K562 (cell line): Measurements from ENCODE around the gene MLH3. TPM values are rescaled to one million over a fixed set of nuclear protein-coding genes. Genes with fewer than 3 reads are reported as not detected.

Experiments used
- CREB3L1 ChIP-seq: fragments of 450-650 bp; IDR thresholded peaks from 2 replicates; pipeline ENCODE4 v1.6.1; 2014; ENCODE audit warnings: low read depth, mild to moderate bottlenecking, moderate library complexity, borderline replicate concordance
- ETV5 ChIP-seq: sonication (generic); formaldehyde crosslinking; IDR thresholded peaks from 2 replicates; pipeline ENCODE4 v1.4.0; 2020; ENCODE audit warnings: low read depth, mild to moderate bottlenecking, missing genetic modification reagents
- HNRNPLL ChIP-seq: fragments of 200-400 bp; formaldehyde crosslinking; IDR thresholded peaks from 2 replicates; pipeline ENCODE4 v1.6.1; 2017; ENCODE audit warnings: low read length, low read depth, mild to moderate bottlenecking; ENCODE audit not compliant: poor library complexity, severe bottlenecking
- KDM1A ChIP-seq, 2 experiments: fragments of 450-650 bp; IDR thresholded peaks; 2 replicates each; pipeline ENCODE4 v1.6.1; 2016; ENCODE audit warnings: mild to moderate bottlenecking in 2 of 2
- MAX ChIP-seq: sonication (generic); formaldehyde crosslinking; IDR thresholded peaks from 2 replicates; pipeline ENCODE4 v1.9.0; 2022; ENCODE audit warnings: mild to moderate bottlenecking, missing genetic modification reagents
- POLR2A ChIP-seq: fragments of 450-650 bp; conservative IDR thresholded peaks from 2 replicates; pipeline ENCODE4 v1.6.1; 2016
- PTRF ChIP-seq: fragments of 450-650 bp; IDR thresholded peaks from 2 replicates; pipeline ENCODE4 v1.6.1; 2016; ENCODE audit warnings: mild to moderate bottlenecking, missing genetic modification characterization, missing compliant biosample characterization
- RBFOX2 ChIP-seq: fragments of 200-400 bp; formaldehyde crosslinking; IDR thresholded peaks from 2 replicates; pipeline ENCODE4 v1.6.1; 2017; ENCODE audit warnings: low read depth, mild to moderate bottlenecking, low read length, moderate library complexity
- RNF2 ChIP-seq: sonication (generic); IDR thresholded peaks from 2 replicates; pipeline ENCODE4 v1.6.1; 2016
- SIRT6 ChIP-seq: IDR thresholded peaks from one replicate; pipeline ENCODE4 v1.6.1; 2012; ENCODE audit warnings: low read depth, mild to moderate bottlenecking, control low read depth, inconsistent platforms, low read length, moderate library complexity
- SUPT5H ChIP-seq: fragments of 450-650 bp; IDR thresholded peaks from 2 replicates; pipeline ENCODE4 v1.6.1; 2016
- TCFL5 ChIP-seq: fragments of 250-450 bp; sonication (Bioruptor Pico); conservative IDR thresholded peaks from 2 replicates; pipeline ENCODE4 v1.6.1; 2021; ENCODE audit warnings: mild to moderate bottlenecking, moderate library complexity, matching md5 sums
- TGIF2 ChIP-seq: sonication (generic); formaldehyde crosslinking; IDR thresholded peaks from 2 replicates; pipeline ENCODE4 v1.8.1; 2022; ENCODE audit warnings: mild to moderate bottlenecking, missing genetic modification reagents, moderate library complexity
- ZBTB11 ChIP-seq, 3 experiments: fragments of 200-800 bp in 1 of 3; fragments of 250-450 bp in 1 of 3; fragments of 450-650 bp in 1 of 3; sonication (Bioruptor Pico) in 1 of 3; sonication (Bioruptor generic) in 1 of 3; formaldehyde crosslinking in 1 of 3; IDR thresholded peaks; 2 replicates each; pipeline versions ENCODE4 v1.6.1 to v1.8.0; 2016 to 2022; ENCODE audit warnings: mild to moderate bottlenecking in 2 of 3, missing genetic modification characterization in 2 of 3, missing compliant biosample characterization in 1 of 3, moderate library complexity in 1 of 3
- ZNF274 ChIP-seq: IDR thresholded peaks from 2 replicates; pipeline ENCODE4 v1.6.1; 2011; ENCODE audit warnings: low read depth, mild to moderate bottlenecking, low read length, moderate library complexity, borderline replicate concordance
- ZNF79 ChIP-seq: fragments of 250-450 bp; sonication (Bioruptor Pico); IDR thresholded peaks from 2 replicates; pipeline ENCODE4 v1.4.0; 2020; ENCODE audit warnings: low read depth, mild to moderate bottlenecking, moderate library complexity
- polyA plus RNA-seq, 8 experiments: library from polyadenylated mRNA; depleted of rRNA in 4 of 8; stranded (reverse) in 5 of 8; unstranded in 3 of 8; fragments of >200 nt; fragmentation: Nextera tagmentation in 2 of 8; fragmentation: Illumina TruSeq in 1 of 8; extraction: Ambion mirVana in 2 of 8; extraction: Trizol in 1 of 8; gene quantifications; 2 replicates each; pipeline versions ENCODE4 v1.2.1 to v1.2.3, GENCODE V29; 2011 to 2014; ENCODE audit warnings: inconsistent platforms in 1 of 8, missing spikeins in 1 of 8
- total RNA-seq, 7 experiments: library from RNA; depleted of rRNA in 6 of 7; stranded (reverse); fragments of >200 nt in 6 of 7; fragmentation: Illumina TruSeq in 2 of 7; extraction: Trizol in 2 of 7; gene quantifications; 2 replicates each; pipeline versions ENCODE4 v1.2.1 to v1.2.3, GENCODE V29; 2011 to 2021; ENCODE audit warnings: low replicate concordance in 1 of 7
- TF ChIP-seq, protein P1 (sequence below): fragments of 450-650 bp; formaldehyde crosslinking; IDR thresholded peaks from 2 replicates; pipeline ENCODE4 v1.4.0; 2020; ENCODE audit warnings: mild to moderate bottlenecking, moderate library complexity
- TF ChIP-seq, protein P2 (sequence below): fragments of 450-650 bp; formaldehyde crosslinking; IDR thresholded peaks from 2 replicates; pipeline ENCODE4 v1.4.0; 2020; ENCODE audit warnings: mild to moderate bottlenecking

The MLH3 gene
- total and polyA plus RNA-seq, 9 of the 15 experiments (the other 6 are each of a cell fraction or from before 2014, with no cell fraction given): 5.9 to 15.3 (median 10.7) TPM

DNA sequence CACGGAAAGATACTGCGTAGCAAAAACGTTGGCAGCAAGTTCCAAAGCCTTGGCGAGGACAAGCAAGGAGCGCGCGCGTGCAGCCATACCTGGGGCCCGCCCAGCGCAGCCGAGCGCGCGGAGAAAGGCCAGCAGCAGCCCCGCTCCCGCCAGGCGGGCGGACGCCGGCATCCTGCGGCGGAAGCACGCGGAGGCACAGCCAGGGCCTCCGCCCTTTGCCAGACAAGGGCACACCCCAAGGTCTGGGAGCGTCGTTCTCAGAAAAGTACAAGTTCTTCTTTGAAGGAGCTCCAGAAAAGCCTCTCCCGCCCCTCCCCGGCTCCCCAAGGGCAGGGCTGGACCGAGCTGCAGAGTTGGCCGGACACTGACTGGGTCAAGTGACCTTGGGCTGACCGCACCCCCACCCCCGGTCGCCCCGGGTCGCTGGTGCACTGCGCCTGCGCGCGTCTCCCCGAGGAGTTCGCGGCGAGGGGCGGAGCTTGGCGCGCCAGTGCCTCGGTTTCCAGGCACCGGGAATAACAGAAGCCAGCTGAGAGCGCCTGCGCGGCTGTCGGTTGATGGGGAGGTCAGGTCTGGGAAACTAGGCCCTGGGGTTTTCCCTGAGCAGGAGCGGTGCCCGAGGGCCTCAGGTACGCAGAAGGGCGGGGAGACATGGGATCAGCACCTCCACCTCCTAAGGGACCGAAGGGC lies 18.0 kb upstream of the MLH3 start, which contains the start of gene ZC2HC1C (continued):
- TF ChIP-seq CREB3L1 (0 out of 2 replicates have a peak, but pooled peaks have one; percentile 45), ZNF79 (no peak), TGIF2 (no peak), TCFL5 (CRISPR knock-in tag) (no peak), POLR2A (peak; percentile 74; the same call in 1 of the 2 replicates), SIRT6 (no peak), HNRNPLL (peak; percentile 38), ZBTB11 (CRISPR knock-in tag; IDR thresholded peaks at IDR 0.05) (peak in 1 of 3 experiments; percentile 41; a peak in 1 of 6 replicates), RBFOX2 (peak; percentile 97), KDM1A (IDR thresholded peaks at IDR 0.05) (no peak), RNF2 (peak; percentile 85), ZNF274 (no peak), MAX (CRISPR knock-in tag) (peak; percentile 93), PTRF (tag) (no peak), ETV5 (CRISPR knock-in tag) (peak; percentile 86), SUPT5H (peak; percentile 68; the same call in 1 of the 2 replicates)
- TF ChIP-seq, protein P1, sequence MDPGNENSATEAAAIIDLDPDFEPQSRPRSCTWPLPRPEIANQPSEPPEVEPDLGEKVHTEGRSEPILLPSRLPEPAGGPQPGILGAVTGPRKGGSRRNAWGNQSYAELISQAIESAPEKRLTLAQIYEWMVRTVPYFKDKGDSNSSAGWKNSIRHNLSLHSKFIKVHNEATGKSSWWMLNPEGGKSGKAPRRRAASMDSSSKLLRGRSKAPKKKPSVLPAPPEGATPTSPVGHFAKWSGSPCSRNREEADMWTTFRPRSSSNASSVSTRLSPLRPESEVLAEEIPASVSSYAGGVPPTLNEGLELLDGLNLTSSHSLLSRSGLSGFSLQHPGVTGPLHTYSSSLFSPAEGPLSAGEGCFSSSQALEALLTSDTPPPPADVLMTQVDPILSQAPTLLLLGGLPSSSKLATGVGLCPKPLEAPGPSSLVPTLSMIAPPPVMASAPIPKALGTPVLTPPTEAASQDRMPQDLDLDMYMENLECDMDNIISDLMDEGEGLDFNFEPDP (CRISPR knock-in tag): no peak
- TF ChIP-seq, protein P2, sequence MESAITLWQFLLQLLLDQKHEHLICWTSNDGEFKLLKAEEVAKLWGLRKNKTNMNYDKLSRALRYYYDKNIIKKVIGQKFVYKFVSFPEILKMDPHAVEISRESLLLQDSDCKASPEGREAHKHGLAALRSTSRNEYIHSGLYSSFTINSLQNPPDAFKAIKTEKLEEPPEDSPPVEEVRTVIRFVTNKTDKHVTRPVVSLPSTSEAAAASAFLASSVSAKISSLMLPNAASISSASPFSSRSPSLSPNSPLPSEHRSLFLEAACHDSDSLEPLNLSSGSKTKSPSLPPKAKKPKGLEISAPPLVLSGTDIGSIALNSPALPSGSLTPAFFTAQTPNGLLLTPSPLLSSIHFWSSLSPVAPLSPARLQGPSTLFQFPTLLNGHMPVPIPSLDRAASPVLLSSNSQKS: no peak
